Sigmoid colon (tissue), 7 donors: ENCODE results near the gene TENM3. TPM values are rescaled to one million over a fixed set of nuclear protein-coding genes. Genes with fewer than 3 reads are reported as not detected.

Experiments used
- DNase-seq: peaks from one replicate; pipeline ENCODE4 v3.0.0-alpha.2; 2019
- H3K27ac ChIP-seq, 4 donors: fragments of 200-600 bp; sonication (generic); one replicate each; pipeline ENCODE4 v1.5.1; 2016 to 2019; ENCODE audit warnings: mild to moderate bottlenecking in 1 of 4
- H3K27me3 ChIP-seq, 3 donors: fragments of 200-600 bp; sonication (generic); one replicate each; pipeline ENCODE4 v1.5.1; 2019; ENCODE audit warnings: mild to moderate bottlenecking in 1 of 3
- H3K36me3 ChIP-seq, 4 donors: fragments of 200-600 bp; sonication (generic); one replicate each; pipeline ENCODE4 v1.5.1; 2016 to 2019
- H3K4me1 ChIP-seq, 4 donors: fragments of 200-600 bp; sonication (generic); one replicate each; pipeline ENCODE4 v1.5.1; 2017 to 2019
- H3K4me3 ChIP-seq, 4 donors: fragments of 200-600 bp; sonication (generic); one replicate each; pipeline ENCODE4 v1.5.1; 2017 to 2019; ENCODE audit warnings: mild to moderate bottlenecking in 2 of 4, moderate library complexity in 1 of 4
- H3K9me3 ChIP-seq, 4 donors: fragments of 200-600 bp in 3 of 4; sonication (generic) in 3 of 4; one replicate each; pipeline versions ENCODE4 v1.5.1 to v1.6.1; 2013 to 2019
- EP300 ChIP-seq, 4 donors: sonication (generic); formaldehyde crosslinking; IDR thresholded peaks; one replicate each; pipeline ENCODE4 v1.6.1; 2017; ENCODE audit warnings: antibody characterized with exemption in 4 of 4
- POLR2A ChIP-seq, 2 donors: fragments of 450-650 bp; IDR thresholded peaks; one replicate each; pipeline ENCODE4 v1.6.1; 2016; ENCODE audit warnings: antibody characterized with exemption in 2 of 2, mild to moderate bottlenecking in 2 of 2, moderate library complexity in 2 of 2
- POLR2AphosphoS5 ChIP-seq, 4 donors: sonication (generic); formaldehyde crosslinking; IDR thresholded peaks; one replicate each; pipeline ENCODE4 v1.6.1; 2017; ENCODE audit warnings: antibody characterized with exemption in 4 of 4
- WGBS, 2 donors: extraction: QIAGEN DNeasy Blood & Tissue Kit; methylation state at CpG; one replicate each; pipeline ENCODE4 v1.1.7; 2013; 5-methylcytosine and 5-hydroxymethylcytosine counted together
- intact Hi-C: fragments of 100-400 bp; cut with DNase I; formaldehyde crosslinking; loops from one replicate; pipeline ENCODE4 v1.15.1; 2023
- polyA plus RNA-seq, 3 donors: library from polyadenylated mRNA; stranded (reverse); fragments of 200-250 nt; gene quantifications; one replicate each; pipeline ENCODE4 v1.2.3, GENCODE V29; 2013
- total RNA-seq, 4 donors: library from RNA; depleted of rRNA; stranded (reverse); fragments of >200 nt; gene quantifications; one replicate each; pipeline ENCODE4 v1.1.0, GENCODE V29; 2016
- TF ChIP-seq, protein P1 (sequence below), 4 experiments: fragments of 450-650 bp in 3 of 4; fragments of 200-600 bp in 1 of 4; IDR thresholded peaks; one replicate each; pipeline ENCODE4 v1.5.1; 2016 to 2019; ENCODE audit warnings: antibody characterized with exemption in 4 of 4, mild to moderate bottlenecking in 3 of 4, moderate library complexity in 2 of 4
- donor health status: healthy with polysubstance abuse.
- donor health status: Bipolar disorder and iron deficiency.
- donor health status: healthy.

The TENM3 gene
- total and polyA plus RNA-seq, 7 donors: 0.60 to 82.3 (median 37.8) TPM; not detected in 1

GRCh38 chr4:182679533-182679932 lies 436.3 kb downstream of the TENM3 start:
- intact Hi-C loops: no loop called here
- Histone ChIP-seq H3K27me3 (no peaks in the 10 kb centered on the region), H3K9me3 (no peaks in the 10 kb centered on the region), H3K4me3 (peak overlapping the region in 1 of 4 donors; percentile 31), H3K4me1 (peaks cover 2 to 33% (median 16%) of the 10 kb centered on the region in 4 donors), H3K27ac (peak overlapping the region in 1 of 4 donors; percentile 41), H3K36me3 (no peaks in the 10 kb centered on the region)
- TF ChIP-seq POLR2A (IDR thresholded peaks at IDR 0.05) (no peak), EP300 (IDR thresholded peaks at IDR 0.05) (no peak), POLR2AphosphoS5 (IDR thresholded peaks at IDR 0.05) (no peak)
- TF ChIP-seq, protein P1, sequence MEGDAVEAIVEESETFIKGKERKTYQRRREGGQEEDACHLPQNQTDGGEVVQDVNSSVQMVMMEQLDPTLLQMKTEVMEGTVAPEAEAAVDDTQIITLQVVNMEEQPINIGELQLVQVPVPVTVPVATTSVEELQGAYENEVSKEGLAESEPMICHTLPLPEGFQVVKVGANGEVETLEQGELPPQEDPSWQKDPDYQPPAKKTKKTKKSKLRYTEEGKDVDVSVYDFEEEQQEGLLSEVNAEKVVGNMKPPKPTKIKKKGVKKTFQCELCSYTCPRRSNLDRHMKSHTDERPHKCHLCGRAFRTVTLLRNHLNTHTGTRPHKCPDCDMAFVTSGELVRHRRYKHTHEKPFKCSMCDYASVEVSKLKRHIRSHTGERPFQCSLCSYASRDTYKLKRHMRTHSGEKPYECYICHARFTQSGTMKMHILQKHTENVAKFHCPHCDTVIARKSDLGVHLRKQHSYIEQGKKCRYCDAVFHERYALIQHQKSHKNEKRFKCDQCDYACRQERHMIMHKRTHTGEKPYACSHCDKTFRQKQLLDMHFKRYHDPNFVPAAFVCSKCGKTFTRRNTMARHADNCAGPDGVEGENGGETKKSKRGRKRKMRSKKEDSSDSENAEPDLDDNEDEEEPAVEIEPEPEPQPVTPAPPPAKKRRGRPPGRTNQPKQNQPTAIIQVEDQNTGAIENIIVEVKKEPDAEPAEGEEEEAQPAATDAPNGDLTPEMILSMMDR (IDR thresholded peaks at IDR 0.05): no peak
- WGBS, 2 donors: 86 to 88% methylated on average over 11 of the region's 11 CpGs
- no peak for DNase-seq

DNA sequence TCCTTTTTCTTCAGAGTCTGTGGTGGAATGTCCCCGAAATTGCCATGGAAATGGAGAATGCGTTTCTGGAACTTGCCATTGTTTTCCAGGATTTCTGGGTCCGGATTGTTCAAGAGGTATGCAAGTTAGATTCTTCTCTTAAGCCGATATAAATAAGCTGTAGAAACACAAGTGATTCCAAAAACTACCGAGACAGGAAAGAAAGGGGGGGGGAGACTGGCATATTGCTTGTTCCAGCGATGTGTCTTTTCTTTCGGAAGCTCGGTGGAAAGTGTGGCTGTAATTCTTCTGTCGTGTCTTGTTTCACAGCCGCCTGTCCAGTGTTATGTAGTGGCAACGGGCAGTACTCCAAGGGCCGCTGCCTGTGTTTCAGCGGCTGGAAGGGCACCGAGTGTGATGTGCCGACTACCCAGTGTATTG lies 437.0 kb downstream of the TENM3 start:
- 75 to 84% methylated on average over 15 of the region's 15 CpGs for WGBS, 2 donors
- intact Hi-C loops: no loop called here

GRCh38 chr4:182683661-182684060 lies 440.5 kb downstream of the TENM3 start:
- no peak overlapping the region for H3K4me3 ChIP-seq
- DNase-seq: no peak
- intact Hi-C loops: no loop called here
- TF ChIP-seq, protein P1 (IDR thresholded peaks at IDR 0.05): no peak
- TF ChIP-seq POLR2AphosphoS5 (IDR thresholded peaks at IDR 0.05): no peak
- no peak for TF ChIP-seq EP300 (IDR thresholded peaks at IDR 0.05)
- no peak for TF ChIP-seq POLR2A (IDR thresholded peaks at IDR 0.05)
- H3K27ac ChIP-seq: no peak overlapping the region
- H3K9me3 ChIP-seq: no peaks in the 10 kb centered on the region
- peaks cover 2 to 21% (median 15%) of the 10 kb centered on the region in 4 donors for H3K4me1 ChIP-seq
- WGBS, 2 donors: 56 to 69% methylated on average over 5 of the region's 5 CpGs
- H3K27me3 ChIP-seq: no peaks in the 10 kb centered on the region
- peaks cover 0 to 7% (median 0%) of the 10 kb centered on the region in 4 donors for H3K36me3 ChIP-seq

More for the DNA sequence above, 437.0 kb downstream of the TENM3 start:
- DNase-seq: peak; percentile 67
- Histone ChIP-seq H3K27me3 (no peaks in the 10 kb centered on the region), H3K9me3 (no peaks in the 10 kb centered on the region), H3K36me3 (no peaks in the 10 kb centered on the region), H3K4me1 (peaks cover 2 to 33% (median 16%) of the 10 kb centered on the region in 4 donors), H3K4me3 (peak overlapping the region in 1 of 4 donors; percentile 31), H3K27ac (peak overlapping the region in 2 of 4 donors; percentile 1 to 41)
- TF ChIP-seq POLR2AphosphoS5 (IDR thresholded peaks at IDR 0.05) (no peak), EP300 (IDR thresholded peaks at IDR 0.05) (no peak), POLR2A (IDR thresholded peaks at IDR 0.05) (no peak)
- TF ChIP-seq, protein P1 (IDR thresholded peaks at IDR 0.05): no peak

DNA sequence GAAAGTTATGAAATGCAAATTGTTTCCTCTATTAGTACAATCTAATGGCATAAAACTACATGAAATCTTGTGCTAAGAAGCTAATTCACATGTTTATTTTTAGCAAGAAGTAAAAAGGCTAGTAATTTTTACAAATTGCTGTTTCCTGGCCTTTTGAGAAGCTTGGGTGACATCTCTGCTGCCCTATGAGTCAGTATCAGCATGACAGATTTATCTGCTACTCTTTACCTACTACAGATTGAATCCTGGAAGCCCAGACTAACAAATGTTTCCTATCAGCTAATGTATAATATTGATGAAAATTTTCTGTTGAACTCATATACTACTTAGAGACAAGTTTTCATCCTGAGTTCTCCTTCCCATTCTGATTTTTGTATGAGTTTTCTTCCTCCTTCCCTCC lies 441.6 kb downstream of the TENM3 start:
- no peak for DNase-seq
- Histone ChIP-seq H3K9me3 (no peaks in the 10 kb centered on the region), H3K4me1 (peaks cover 1 to 11% (median 9%) of the 10 kb centered on the region in 4 donors), H3K4me3 (no peak overlapping the region), H3K27me3 (no peaks in the 10 kb centered on the region), H3K36me3 (peaks cover 0 to 18% (median 0%) of the 10 kb centered on the region in 4 donors), H3K27ac (no peak overlapping the region)
- intact Hi-C loops: no loop called here
- TF ChIP-seq EP300 (IDR thresholded peaks at IDR 0.05): no peak
- TF ChIP-seq POLR2AphosphoS5 (IDR thresholded peaks at IDR 0.05): no peak
- no peak for TF ChIP-seq POLR2A (IDR thresholded peaks at IDR 0.05)
- TF ChIP-seq, protein P1 (IDR thresholded peaks at IDR 0.05): no peak

DNA sequence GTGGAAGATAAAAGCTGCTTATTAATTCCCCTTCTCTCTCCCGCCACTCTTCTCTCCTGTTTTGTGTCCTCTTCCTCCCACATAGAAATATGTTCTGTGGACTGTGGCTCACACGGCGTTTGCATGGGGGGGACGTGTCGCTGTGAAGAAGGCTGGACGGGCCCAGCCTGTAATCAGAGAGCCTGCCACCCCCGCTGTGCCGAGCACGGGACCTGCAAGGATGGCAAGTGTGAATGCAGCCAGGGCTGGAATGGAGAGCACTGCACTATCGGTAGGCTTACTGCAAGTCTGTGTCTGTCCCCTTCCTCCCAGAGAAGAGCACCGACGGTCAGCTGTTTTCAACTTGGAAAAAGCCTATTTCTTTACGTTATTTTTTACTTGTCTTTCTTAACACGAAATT lies 444.9 kb downstream of the TENM3 start:
- Histone ChIP-seq H3K27ac (no peak overlapping the region), H3K4me1 (no peaks in the 10 kb centered on the region), H3K27me3 (no peaks in the 10 kb centered on the region), H3K36me3 (peaks cover 0 to 22% (median 0%) of the 10 kb centered on the region in 4 donors), H3K9me3 (no peaks in the 10 kb centered on the region), H3K4me3 (no peak overlapping the region)
- no peak for TF ChIP-seq POLR2A (IDR thresholded peaks at IDR 0.05)
- 77 to 78% methylated on average over 14 of the region's 14 CpGs for WGBS, 2 donors
- intact Hi-C loops: no loop called here
- DNase-seq: no peak
